IPS-18a (cell line): ENCODE results near the gene GPR142.

Experiments
- H3K27ac ChIP-seq: one replicate; pipeline ENCODE4 v1.5.1; 2013; ENCODE audit warnings: low read length
- H3K27me3 ChIP-seq: one replicate; pipeline ENCODE4 v1.6.1; 2013; ENCODE audit warnings: mild to moderate bottlenecking, low read length; ENCODE audit not compliant: control insufficient read depth, insufficient read depth
- H3K36me3 ChIP-seq: one replicate; pipeline ENCODE4 v1.6.1; 2013; ENCODE audit warnings: low read depth, low read length; ENCODE audit not compliant: control insufficient read depth
- H3K4me1 ChIP-seq: one replicate; pipeline ENCODE4 v1.6.1; 2013; ENCODE audit warnings: low read depth, low read length; ENCODE audit not compliant: control insufficient read depth
- H3K4me3 ChIP-seq: one replicate; pipeline ENCODE4 v1.5.1; 2013; ENCODE audit warnings: low read length
- H3K9ac ChIP-seq: one replicate; pipeline ENCODE4 v1.6.1; 2013; ENCODE audit warnings: mild to moderate bottlenecking, low read length, moderate library complexity
- H3K9me3 ChIP-seq: one replicate; pipeline ENCODE4 v1.6.1; 2013; ENCODE audit warnings: low read depth, low read length; ENCODE audit not compliant: control insufficient read depth

The GPR142 gene

DNA sequence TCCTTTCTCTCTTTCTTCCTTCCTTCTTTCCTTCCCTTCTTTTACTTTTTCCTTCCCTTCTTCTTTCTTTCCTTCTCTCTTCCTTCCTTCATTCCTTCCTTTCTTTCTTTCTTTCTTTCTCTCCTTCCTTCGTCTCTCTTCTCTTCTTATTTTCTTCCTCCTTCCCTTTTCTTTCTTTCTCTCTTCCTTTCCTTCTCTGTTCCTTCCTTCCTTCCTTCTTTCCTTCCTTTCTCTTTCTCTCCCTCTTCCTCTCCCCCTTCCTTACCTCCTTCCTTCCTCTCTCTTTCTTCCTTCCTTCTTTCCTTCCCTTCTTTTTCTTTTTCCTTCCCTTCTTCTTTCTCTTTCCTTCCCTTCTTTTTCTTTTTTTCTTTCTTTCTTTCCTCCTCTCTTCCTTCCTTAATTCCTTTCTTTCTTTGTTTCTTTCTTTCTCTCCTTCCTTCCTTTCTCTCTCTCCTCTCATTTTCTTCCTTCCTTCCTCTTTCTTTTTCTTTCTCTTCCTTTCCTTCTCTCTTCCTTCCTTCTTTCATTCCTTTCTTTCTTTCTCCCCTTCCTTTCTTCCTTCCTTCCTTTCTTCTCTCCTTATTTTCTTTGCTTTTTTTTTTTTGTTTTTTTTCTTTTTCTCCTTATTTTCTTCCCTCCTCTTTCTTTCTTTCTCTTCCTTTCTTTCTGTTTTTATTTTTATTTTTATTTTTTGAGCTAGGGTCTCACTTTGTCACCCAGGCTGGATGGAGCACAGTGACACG is 22.8 kb downstream of the GPR142 start:
- Histone ChIP-seq H3K36me3 (no peaks in the 10 kb centered on the region), H3K9ac (no peak overlapping the region), H3K9me3 (no peaks in the 10 kb centered on the region), H3K4me3 (no peak overlapping the region), H3K27ac (no peak overlapping the region), H3K4me1 (peaks cover 14% of the 10 kb centered on the region), H3K27me3 (no peaks in the 10 kb centered on the region)

DNA sequence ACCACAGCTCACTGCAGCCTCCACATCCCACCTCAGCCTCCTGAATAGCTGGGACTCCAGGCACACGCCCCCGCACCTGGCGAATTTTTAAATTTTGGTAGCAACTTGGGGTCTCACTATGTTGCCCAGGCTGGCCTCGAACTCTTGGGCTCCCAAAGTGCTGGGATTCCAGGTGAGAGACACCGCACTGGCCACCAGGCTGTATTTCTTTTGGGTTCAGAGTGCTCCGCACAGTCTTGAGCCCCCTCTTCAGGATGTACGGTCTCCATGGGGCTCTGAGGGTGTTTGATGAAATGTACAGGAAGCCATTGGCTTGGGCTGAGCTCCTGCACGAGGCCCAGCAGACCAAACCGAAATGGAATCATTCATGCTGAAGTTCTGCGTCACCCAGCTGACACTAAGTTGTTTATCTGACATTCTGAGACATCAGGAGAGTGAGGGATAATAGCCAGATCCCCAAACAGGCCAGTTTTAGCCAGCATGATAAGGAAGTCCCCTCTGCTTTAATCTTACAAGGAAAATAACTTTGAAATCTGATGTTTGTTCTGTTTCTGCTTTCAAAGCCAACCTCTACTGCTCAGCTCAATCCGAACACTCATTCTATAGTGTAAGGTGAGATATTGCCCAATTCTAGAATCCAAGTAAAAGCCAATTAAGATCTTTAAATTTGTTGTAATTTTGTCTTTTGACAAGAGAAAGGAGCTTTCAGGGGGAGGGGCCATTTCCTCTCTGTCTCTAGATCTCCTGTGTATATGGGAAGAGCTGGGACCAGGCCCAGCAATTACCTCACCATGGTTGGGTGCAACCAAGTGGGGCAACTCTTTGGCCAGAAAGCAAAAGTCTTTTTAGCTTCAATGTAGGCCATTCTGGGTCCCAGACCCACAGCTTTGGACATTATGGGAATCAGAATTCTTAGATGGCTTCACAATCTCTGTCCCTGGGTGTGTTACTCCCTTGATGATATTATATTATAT is 23.7 kb downstream of the GPR142 start:
- Histone ChIP-seq H3K27ac (no peak overlapping the region), H3K9ac (no peak overlapping the region), H3K9me3 (no peaks in the 10 kb centered on the region), H3K36me3 (no peaks in the 10 kb centered on the region), H3K4me3 (no peak overlapping the region), H3K27me3 (no peaks in the 10 kb centered on the region), H3K4me1 (peaks cover 14% of the 10 kb centered on the region)

DNA sequence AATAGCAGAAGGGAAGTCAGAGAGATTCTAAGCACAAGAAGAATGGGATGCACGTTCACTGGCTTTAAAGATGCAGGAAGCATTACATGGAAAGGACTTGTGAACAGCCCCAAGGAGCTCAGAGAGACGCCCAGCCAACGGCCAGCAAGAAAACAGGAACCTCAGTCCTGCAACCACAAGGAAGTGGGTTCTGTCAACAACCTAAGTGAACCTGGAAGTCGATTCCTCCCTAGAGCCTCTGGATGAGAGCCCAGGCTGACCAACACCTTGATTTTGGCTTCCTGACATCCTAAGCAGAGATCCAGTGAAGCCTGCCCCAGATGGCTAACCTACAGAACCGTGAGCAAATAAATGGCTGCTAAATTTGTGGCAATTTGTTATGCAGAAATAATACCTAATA is 24.5 kb downstream of the GPR142 start:
- Histone ChIP-seq H3K4me3 (no peak overlapping the region), H3K4me1 (peaks cover 12% of the 10 kb centered on the region), H3K27ac (no peak overlapping the region), H3K36me3 (no peaks in the 10 kb centered on the region), H3K9me3 (no peaks in the 10 kb centered on the region), H3K9ac (no peak overlapping the region), H3K27me3 (no peaks in the 10 kb centered on the region)

DNA sequence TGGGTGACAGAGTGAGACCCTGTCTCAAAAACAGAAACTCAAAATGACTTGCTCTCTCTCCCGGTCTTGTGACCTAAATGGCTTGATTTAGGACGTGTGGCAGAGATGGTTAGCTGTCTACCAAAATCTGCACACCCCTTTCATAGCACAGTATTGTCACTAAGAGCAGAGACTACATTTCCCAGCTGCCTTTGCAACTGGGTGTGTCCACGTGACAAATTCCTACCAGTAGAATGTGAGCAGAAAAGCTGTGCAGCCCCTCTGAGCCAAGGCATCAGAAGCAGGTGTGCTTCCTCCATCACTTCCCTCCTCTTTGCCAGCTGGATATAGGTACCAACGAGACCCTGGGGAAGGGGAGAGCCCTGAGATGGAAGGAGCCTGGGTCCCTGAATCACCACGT is 25.5 kb downstream of the GPR142 start:
- Histone ChIP-seq H3K27me3 (no peaks in the 10 kb centered on the region), H3K9ac (no peak overlapping the region), H3K9me3 (no peaks in the 10 kb centered on the region), H3K36me3 (no peaks in the 10 kb centered on the region), H3K4me1 (peaks cover under 1% of the 10 kb centered on the region), H3K27ac (no peak overlapping the region), H3K4me3 (no peak overlapping the region)

DNA sequence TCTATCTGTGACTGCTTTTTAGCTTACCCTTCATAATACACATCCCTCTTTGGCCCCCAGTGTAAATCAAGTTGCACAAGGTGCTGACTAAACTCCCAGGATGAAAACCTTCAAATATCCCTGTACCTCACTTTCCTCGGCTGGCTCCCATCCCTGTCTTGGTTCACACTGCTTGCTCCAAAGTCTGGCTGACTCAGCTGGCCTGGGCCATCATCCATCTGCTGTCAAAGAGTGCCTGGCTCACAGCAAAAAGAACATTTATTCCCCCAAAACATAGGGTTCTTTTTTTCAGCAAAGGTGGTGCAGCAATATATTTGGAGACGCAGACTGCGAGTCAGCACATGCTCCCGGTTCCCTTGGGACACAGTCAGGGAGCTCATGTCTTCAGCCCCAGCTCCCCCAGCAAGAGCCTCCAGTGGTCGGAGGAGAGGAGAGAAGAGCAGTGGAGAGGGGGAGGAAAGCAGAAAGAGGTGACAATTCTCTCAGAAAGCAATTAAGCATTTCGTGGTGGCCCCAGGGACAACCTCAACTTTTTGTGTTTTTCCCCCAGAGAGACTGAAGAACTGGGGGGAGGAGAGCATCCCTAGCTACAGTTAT is 26.1 kb downstream of the GPR142 start:
- H3K27ac ChIP-seq = no peak overlapping the region
- H3K4me1 ChIP-seq = no peaks in the 10 kb centered on the region
- no peak overlapping the region for H3K9ac ChIP-seq
- H3K27me3 ChIP-seq = no peaks in the 10 kb centered on the region
- H3K36me3 ChIP-seq = no peaks in the 10 kb centered on the region
- H3K4me3 ChIP-seq = no peak overlapping the region
- H3K9me3 ChIP-seq = no peaks in the 10 kb centered on the region

DNA sequence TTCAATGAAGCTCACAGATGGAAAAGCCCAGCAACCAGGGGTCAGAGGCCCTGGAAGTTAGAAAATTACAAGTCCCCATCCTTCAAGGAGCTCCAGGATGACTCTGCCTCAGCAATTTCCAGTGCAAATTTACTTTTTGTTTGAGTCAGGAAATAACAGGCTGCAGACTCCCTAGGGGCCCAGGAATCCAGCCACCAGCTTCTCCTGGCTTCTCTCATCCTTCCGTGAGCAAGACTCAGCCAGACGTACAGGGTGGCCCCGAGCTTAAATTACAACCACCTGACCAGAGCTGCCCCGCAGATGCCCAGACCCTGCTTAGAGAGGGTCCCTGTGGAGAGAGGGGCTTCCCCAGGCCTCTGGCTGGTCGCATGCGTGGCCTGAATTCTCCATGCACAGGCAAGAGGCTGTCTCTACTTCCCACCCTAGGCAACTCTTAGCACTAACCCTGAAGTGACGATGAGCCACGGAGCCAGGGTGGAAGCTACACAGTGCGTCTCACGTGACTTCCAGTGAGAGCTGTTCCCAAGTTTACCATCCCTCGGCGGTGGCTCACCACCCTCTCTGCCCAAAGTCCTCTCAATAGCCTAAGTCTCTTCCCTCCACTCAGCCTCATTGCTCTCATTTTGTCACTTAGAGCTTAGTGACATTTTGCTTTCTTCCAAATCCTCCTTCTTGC is 27.1 kb downstream of the GPR142 start:
- no peaks in the 10 kb centered on the region for H3K36me3 ChIP-seq
- H3K9ac ChIP-seq = no peak overlapping the region
- no peaks in the 10 kb centered on the region for H3K27me3 ChIP-seq
- no peak overlapping the region for H3K27ac ChIP-seq
- H3K4me3 ChIP-seq = no peak overlapping the region
- no peaks in the 10 kb centered on the region for H3K9me3 ChIP-seq
- no peaks in the 10 kb centered on the region for H3K4me1 ChIP-seq

DNA sequence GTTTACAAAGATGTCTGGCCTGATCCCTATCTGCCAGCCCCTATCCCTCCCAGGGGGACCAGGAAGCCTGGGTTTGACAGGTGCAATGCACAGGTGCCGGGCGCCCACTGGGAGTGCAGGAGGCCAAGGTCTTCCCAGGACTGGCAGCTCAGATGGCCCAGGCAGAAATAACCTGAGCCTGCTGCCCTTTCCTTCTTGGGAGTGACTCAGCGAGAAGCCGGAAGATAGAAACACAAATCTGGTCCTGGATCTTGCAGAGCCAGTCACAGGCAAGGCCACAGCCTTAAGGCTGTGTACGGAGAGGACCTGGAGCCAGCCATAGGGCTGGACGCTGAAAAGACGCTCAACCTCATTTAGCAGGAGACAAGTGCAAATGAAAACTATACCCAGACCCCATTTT is 27.7 kb downstream of the GPR142 start:
- no peak overlapping the region for H3K27ac ChIP-seq
- H3K4me1 ChIP-seq = no peaks in the 10 kb centered on the region
- no peaks in the 10 kb centered on the region for H3K27me3 ChIP-seq
- no peak overlapping the region for H3K4me3 ChIP-seq
- H3K9me3 ChIP-seq = no peaks in the 10 kb centered on the region
- no peak overlapping the region for H3K9ac ChIP-seq
- no peaks in the 10 kb centered on the region for H3K36me3 ChIP-seq

DNA sequence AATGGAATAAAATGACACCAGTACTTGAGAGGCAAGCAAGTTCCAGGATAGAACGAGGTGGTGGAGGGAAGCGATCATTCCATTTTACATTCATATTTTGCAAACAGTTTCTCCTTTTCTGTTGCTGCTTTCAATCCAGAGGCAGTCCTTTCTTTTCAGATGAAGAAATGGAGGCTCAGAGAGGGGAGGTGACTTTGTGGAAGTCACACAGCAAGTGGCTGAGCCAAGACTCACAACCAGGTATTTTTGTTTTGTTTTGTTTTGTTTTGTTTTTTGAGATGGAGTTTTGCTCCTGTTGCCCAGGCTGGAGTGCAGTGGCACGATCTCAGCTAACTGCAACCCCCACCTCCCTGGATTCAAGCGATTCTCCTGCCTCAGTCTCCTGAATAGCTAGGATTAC is 29.3 kb downstream of the GPR142 start:
- Histone ChIP-seq H3K27ac (no peak overlapping the region), H3K4me1 (no peaks in the 10 kb centered on the region), H3K36me3 (no peaks in the 10 kb centered on the region), H3K4me3 (no peak overlapping the region), H3K9me3 (no peaks in the 10 kb centered on the region), H3K9ac (no peak overlapping the region), H3K27me3 (no peaks in the 10 kb centered on the region)

DNA sequence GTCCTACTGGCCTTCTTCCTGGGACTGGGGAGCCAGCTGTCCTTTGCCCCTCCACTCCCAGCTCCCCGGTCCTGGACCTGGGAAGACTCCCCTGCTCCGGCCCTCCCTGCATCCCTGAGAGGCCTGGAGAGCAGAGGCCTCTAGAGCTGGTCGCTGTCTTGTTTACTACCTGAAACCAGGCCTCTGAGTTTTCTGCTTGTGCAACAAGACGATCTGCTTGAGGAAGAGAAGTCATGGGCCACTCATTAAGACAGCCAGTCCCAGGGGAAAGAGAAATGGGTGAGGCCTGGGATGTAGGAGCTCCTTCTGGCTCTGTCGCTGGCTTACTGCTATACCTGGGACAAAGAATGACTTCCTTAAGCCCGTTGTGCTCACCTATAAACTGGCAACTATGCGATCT is 34.7 kb downstream of the GPR142 start:
- Histone ChIP-seq H3K36me3 (no peaks in the 10 kb centered on the region), H3K9me3 (no peaks in the 10 kb centered on the region), H3K27ac (no peak overlapping the region), H3K4me1 (peaks cover 16% of the 10 kb centered on the region), H3K4me3 (no peak overlapping the region), H3K9ac (no peak overlapping the region), H3K27me3 (no peaks in the 10 kb centered on the region)

DNA sequence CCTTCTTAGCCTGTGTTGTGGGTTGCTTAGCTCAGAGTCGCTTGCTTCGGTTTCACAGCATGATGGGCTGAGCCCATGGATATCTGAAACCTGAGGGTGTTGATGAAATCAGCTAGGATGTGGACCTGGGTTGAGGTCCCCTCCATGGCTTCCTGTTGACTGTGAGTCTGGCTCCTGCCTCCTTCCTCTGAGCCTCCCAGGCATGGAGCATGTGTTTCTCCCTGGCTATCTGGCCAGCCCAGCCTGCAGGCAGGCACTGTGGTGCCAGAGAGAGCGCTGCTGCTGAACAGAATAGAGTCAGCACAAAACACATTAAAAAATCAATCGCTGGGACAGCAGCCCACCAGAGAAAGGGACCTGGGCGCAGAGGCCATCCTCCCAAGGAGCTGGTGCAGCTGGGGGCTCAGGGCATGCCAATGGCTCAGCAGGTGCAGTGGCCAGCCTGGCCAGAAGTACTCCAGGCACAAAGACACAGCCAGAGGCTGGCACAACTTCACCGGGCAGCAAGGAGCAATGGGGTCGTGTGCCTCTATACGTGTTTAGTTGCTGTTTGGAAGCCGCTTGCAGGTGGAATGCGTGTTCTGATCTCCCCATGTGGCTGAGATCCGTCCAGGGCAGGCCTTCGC is 36.3 kb downstream of the GPR142 start:
- H3K27me3 ChIP-seq = no peaks in the 10 kb centered on the region
- peaks cover 16% of the 10 kb centered on the region for H3K4me1 ChIP-seq
- H3K9me3 ChIP-seq = no peaks in the 10 kb centered on the region
- no peak overlapping the region for H3K27ac ChIP-seq
- H3K4me3 ChIP-seq = no peak overlapping the region
- H3K36me3 ChIP-seq = no peaks in the 10 kb centered on the region
- no peak overlapping the region for H3K9ac ChIP-seq

DNA sequence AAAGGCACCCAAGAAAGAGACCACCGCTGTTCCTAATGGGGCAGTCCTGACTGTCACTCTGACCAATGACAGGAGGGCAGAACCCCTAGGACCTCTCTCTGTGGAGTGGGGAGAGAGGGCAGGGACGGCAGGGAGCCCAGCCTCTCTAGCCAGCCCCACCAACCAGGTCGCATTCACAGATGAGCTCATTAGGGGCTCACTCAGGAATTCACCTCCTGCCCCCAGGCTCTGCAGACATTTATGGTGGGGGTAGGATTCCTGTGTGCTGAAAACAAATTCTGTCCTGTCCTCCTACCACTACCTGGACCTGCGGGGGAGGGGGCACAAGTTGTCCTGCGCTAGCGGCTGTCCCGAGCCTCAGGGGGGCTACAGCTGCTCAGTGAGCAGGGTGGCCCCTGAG is 36.9 kb downstream of the GPR142 start:
- Histone ChIP-seq H3K27ac (no peak overlapping the region), H3K9ac (no peak overlapping the region), H3K4me1 (peaks cover 16% of the 10 kb centered on the region), H3K36me3 (no peaks in the 10 kb centered on the region), H3K9me3 (no peaks in the 10 kb centered on the region), H3K4me3 (peak overlapping the region; percentile 37), H3K27me3 (no peaks in the 10 kb centered on the region)
